Measurements from ENCODE around the gene IGSF8. TPM values are rescaled to one million over a fixed set of nuclear protein-coding genes. Genes with fewer than 3 reads are reported as not detected.

The IGSF8 gene
- polyA plus RNA-seq, 2 of the 4 experiments (the other 2 are of a cell fraction): 7.3 to 7.8 TPM

DNA sequence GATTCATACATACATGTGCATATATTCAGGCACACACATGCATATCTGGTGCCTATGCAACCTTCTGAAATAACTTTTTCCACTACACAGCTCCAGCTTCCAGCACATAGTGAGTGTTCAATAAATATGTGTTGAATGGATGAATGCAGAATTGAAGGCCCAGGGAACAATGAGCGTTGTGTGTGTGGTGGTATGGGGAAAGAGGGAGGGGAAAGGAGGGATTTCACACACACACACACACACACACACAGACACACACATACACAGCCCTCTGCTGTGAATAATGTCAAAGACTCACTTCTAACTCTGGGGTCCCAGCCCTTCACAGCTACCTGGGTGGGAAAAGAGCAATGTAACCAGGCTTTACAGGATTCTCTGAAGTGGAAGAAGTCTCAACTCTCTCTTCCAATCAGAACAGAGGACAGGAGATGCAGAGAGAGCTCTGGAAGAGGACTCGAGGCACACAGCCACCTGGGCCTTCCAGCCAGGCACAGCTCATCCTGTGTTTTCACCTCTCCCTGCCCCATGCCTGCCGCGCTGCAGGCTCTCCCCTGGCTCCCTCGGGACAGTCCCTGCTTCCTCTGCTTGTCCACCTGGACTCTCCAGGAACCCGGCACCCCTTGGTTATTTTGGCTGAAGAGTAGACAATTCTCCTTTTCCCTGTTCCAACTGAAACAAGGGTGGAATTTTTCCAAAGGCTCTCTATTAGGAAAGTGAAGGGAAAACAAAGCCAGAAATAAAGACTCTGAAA lies 5.4 kb upstream of the IGSF8 start:
- Histone ChIP-seq H3K4me3 (no peak overlapping the region), H3K9me3 (no peaks in the 10 kb centered on the region), H3K4me1 (peaks cover 29% of the 10 kb centered on the region), H3K27ac (peak overlapping the region; percentile 31 to 52; a peak in 5 of 6 replicates), H3K4me2 (no peak overlapping the region)
- WGBS (ENCODE audit: missing lambda C conversion rate): 68% methylated on average over 6 of the region's 6 CpGs
- POLR2A ChIA-PET: no interaction called here
- no peak for DNase-seq (ENCODE audit: low read depth in 1 of 2, low spot score in 1 of 2)
- CTCF ChIA-PET: interaction anchor here (1.3 to 12.1 kb wide), 13 partner anchors 17 to 273 kb away, joined by 3 to 222 read pairs (median 60); partner anchors contain the start of genes ATP1A2, CASQ1 and PEA15
- FAIRE-seq: no peak
- no peak for ATAC-seq
- TF ChIP-seq, protein P1, sequence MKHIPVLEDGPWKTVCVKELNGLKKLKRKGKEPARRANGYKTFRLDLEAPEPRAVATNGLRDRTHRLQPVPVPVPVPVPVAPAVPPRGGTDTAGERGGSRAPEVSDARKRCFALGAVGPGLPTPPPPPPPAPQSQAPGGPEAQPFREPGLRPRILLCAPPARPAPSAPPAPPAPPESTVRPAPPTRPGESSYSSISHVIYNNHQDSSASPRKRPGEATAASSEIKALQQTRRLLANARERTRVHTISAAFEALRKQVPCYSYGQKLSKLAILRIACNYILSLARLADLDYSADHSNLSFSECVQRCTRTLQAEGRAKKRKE (CRISPR knock-in tag; IDR thresholded peaks at IDR 0.05; ENCODE audit: low read depth): no peak
- no peak for TF ChIP-seq ESRRA (IDR thresholded peaks at IDR 0.05; ENCODE audit: borderline replicate concordance, low read length)
- no peak for TF ChIP-seq CBX2 (IDR thresholded peaks at IDR 0.05; ENCODE audit: borderline replicate concordance, low read depth)
- no peak for TF ChIP-seq FOSL2 (IDR thresholded peaks at IDR 0.05)
- TF ChIP-seq FOSL2 (CRISPR knock-in tag; IDR thresholded peaks at IDR 0.05): no peak

DNA sequence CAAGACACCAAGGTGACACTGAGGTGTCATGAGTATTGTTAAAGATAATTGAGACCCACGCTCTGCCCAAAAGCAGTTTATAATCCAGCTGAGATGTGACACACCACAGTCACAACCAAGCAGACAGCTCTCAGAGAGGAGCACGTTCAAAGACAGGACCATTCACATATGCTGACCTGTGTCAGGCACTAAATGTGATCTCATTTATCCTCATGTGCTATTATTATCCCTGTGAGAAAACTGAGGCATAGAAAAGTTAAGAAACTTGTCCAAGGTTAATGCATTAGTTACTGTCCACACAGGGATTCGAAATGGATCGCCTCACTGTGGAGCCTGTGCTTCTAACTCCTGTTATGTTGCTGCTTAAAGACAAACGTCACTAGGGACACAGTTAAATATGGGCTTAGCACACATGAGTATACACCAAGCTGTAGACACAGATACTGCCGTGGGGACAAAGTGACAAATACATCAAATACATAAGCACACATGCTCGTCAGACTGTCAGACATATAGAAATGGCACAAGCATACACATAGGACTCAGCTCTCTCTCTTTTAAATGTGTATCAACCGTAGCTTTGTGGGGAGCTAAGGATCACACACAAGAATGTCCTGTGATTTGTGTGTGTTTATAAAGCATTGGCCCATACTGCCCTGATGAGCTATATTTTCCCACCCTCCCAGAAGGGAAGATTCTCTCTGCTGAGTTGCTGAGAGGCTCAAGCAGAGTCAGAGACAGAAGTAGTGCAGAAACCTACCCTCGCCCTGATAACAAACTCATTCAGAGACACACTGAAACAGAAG lies 3.5 kb upstream of the IGSF8 start:
- Histone ChIP-seq H3K27ac (peak overlapping the region; percentile 77 to 84), H3K4me2 (peak overlapping the region; percentile 71; the same call in 2 of the 3 replicates), H3K4me1 (peaks cover 36% of the 10 kb centered on the region), H3K4me3 (no peak overlapping the region), H3K9me3 (no peaks in the 10 kb centered on the region)
- POLR2A ChIA-PET: interaction anchor here (1.0 to 1.5 kb wide), 3 partner anchors 88 to 161 kb away, joined by 3 to 4 read pairs (median 3); partner anchors contain the start of genes CASQ1 and DCAF8
- WGBS (ENCODE audit: missing lambda C conversion rate): 64% methylated on average over 9 of the region's 9 CpGs
- ATAC-seq (no peak), FAIRE-seq (no peak), DNase-seq (ENCODE audit: low read depth in 1 of 2, low spot score in 1 of 2) (no peak)
- CTCF ChIA-PET: interaction anchor here (0.7 to 12.1 kb wide), 48 partner anchors 10 to 275 kb away, joined by 3 to 222 read pairs (median 6); partner anchors contain the start of genes ATP1A2, CASQ1, DCAF8 and PEA15
- TF ChIP-seq RNF2 (IDR thresholded peaks at IDR 0.05; ENCODE audit: borderline replicate concordance, low read depth) (no peak), KDM5A (IDR thresholded peaks at IDR 0.05) (no peak), FOSL2 (IDR thresholded peaks at IDR 0.05) (no peak), FOSL2 (CRISPR knock-in tag; IDR thresholded peaks at IDR 0.05) (no peak), BHLHE40 (IDR thresholded peaks at IDR 0.05; ENCODE audit: low read depth, low read length) (no peak), EHF (CRISPR knock-in tag; IDR thresholded peaks at IDR 0.05) (no peak), EHMT2 (IDR thresholded peaks at IDR 0.05; ENCODE audit: low read depth) (no peak), MAZ (IDR thresholded peaks at IDR 0.05; ENCODE audit: borderline replicate concordance, low read depth, low read length) (no peak), TFCP2L1 (CRISPR knock-in tag; IDR thresholded peaks at IDR 0.05) (no peak), HOXB5 (CRISPR knock-in tag; IDR thresholded peaks at IDR 0.05) (no peak)
- TF ChIP-seq, protein P2, sequence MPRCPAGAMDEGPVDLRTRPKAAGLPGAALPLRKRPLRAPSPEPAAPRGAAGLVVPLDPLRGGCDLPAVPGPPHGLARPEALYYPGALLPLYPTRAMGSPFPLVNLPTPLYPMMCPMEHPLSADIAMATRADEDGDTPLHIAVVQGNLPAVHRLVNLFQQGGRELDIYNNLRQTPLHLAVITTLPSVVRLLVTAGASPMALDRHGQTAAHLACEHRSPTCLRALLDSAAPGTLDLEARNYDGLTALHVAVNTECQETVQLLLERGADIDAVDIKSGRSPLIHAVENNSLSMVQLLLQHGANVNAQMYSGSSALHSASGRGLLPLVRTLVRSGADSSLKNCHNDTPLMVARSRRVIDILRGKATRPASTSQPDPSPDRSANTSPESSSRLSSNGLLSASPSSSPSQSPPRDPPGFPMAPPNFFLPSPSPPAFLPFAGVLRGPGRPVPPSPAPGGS (IDR thresholded peaks at IDR 0.05): no peak
- TF ChIP-seq, protein P1 (CRISPR knock-in tag; IDR thresholded peaks at IDR 0.05; ENCODE audit: low read depth): no peak

DNA sequence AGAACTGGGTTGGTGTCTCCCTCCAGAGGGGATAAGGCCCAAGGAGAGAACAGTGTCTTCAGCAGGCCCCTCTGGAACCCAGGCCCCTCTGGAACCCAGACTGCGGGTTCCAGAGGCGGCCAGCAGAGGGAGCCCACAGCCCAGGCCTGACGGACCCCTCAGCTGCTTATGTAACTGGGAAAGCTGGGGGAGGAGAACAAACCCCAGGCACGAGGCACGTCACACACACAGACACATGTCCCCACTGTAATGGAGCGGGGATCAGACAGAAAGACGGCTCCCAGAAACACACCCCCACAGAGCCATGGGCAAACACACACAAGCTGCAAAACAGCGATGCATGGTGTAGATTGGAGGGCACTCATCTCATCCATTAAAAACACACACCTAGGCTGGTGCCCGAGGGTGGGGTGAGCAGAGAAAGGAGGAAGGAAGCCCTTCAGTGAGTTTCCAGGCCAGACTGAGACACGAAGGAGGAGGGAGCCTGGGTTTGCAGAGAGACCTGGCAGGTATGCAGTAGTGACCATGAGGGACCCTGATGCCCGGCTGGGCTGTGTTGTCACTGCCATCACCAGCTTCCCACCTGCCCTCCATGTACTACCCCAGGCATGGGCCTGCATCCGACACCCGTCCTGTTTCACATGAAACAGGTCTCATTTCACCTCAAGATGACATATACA lies 2.8 kb upstream of the IGSF8 start:
- WGBS (ENCODE audit: missing lambda C conversion rate): 52% methylated on average over 6 of the region's 13 CpGs
- CTCF ChIA-PET: interaction anchor here (0.7 to 12.1 kb wide), 51 partner anchors 9 to 275 kb away, joined by 3 to 222 read pairs (median 6); partner anchors contain the start of genes ATP1A2, CASQ1, DCAF8 and KCNJ9
- H3K4me3 ChIP-seq: no peak overlapping the region
- peak overlapping the region; percentile 77 to 84 for H3K27ac ChIP-seq
- DNase-seq (ENCODE audit: low read depth in 1 of 2, low spot score in 1 of 2) (peak; percentile 73 to 89), FAIRE-seq (no peak), ATAC-seq (peak; percentile 27 to 69; a peak in 5 of 6 replicates)
- H3K4me2 ChIP-seq: peak overlapping the region; percentile 71
- no peaks in the 10 kb centered on the region for H3K9me3 ChIP-seq
- H3K4me1 ChIP-seq: peaks cover 37% of the 10 kb centered on the region
- POLR2A ChIA-PET: interaction anchor here (0.6 to 1.5 kb wide), 5 partner anchors 22 to 161 kb away, joined by 3 to 4 read pairs (median 3); partner anchors contain the start of genes CASQ1 and DCAF8
- TF ChIP-seq, protein P2 (IDR thresholded peaks at IDR 0.05): no peak
- TF ChIP-seq, protein P3, sequence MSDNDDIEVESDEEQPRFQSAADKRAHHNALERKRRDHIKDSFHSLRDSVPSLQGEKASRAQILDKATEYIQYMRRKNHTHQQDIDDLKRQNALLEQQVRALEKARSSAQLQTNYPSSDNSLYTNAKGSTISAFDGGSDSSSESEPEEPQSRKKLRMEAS (IDR thresholded peaks at IDR 0.05): peak; percentile 78
- TF ChIP-seq NPAS2 (CRISPR knock-in tag; IDR thresholded peaks at IDR 0.05; ENCODE audit: borderline replicate concordance): peak; percentile 71; the same call in 1 of the 2 replicates
- no peak for TF ChIP-seq GATA3 (IDR thresholded peaks at IDR 0.05; ENCODE audit: borderline replicate concordance)
- TF ChIP-seq POLR2AphosphoS2 (conservative IDR thresholded peaks at IDR 0.05; ENCODE audit: low read length): no peak
- no peak for TF ChIP-seq FOSB (CRISPR knock-in tag; IDR thresholded peaks at IDR 0.05)
- TF ChIP-seq, protein P4, sequence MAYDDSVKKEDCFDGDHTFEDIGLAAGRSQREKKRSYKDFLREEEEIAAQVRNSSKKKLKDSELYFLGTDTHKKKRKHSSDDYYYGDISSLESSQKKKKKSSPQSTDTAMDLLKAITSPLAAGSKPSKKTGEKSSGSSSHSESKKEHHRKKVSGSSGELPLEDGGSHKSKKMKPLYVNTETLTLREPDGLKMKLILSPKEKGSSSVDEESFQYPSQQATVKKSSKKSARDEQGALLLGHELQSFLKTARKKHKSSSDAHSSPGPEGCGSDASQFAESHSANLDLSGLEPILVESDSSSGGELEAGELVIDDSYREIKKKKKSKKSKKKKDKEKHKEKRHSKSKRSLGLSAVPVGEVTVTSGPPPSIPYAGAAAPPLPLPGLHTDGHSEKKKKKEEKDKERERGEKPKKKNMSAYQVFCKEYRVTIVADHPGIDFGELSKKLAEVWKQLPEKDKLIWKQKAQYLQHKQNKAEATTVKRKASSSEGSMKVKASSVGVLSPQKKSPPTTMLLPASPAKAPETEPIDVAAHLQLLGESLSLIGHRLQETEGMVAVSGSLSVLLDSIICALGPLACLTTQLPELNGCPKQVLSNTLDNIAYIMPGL (CRISPR knock-in tag; IDR thresholded peaks at IDR 0.05; ENCODE audit: borderline replicate concordance): no peak
- peak; percentile 76; the same call in 1 of the 2 replicates for TF ChIP-seq MYC (IDR thresholded peaks at IDR 0.05; ENCODE audit: borderline replicate concordance, low read length)
- peak in 1 of 2 experiments; percentile 47; a peak in 1 of 4 replicates for TF ChIP-seq CEBPB (IDR thresholded peaks at IDR 0.05)

Data from A549 (cell line).